ENCODE results near the gene AGT.
"Not testable (repeated sequence)": the region's sequence is repeated elsewhere in the genome, so short reads cannot be mapped to it uniquely, and the experiment has no call there.

AGT gene

DNA sequence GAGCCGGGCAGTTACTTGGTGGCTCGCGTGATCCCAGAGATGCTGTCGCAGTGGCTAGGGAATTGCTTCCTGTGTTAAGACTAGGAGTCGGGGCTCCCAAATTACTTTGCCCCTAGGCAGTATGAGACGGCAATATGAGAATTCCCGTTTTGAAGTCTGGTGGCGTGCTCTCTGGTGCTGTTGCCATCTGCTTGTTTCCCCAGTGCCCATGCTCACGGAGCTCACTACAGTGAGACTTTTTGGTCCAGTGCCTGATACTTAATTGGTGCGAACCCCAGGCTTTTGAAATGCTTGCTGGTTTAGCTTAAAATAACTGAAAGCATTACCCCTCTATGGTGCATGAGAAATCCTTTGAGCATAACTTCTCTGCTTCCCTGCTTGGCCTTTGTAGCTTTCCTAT, 22.3 kb downstream of the AGT start:
- DNase-seq (ENCODE audit: low spot score), result no peak

DNA sequence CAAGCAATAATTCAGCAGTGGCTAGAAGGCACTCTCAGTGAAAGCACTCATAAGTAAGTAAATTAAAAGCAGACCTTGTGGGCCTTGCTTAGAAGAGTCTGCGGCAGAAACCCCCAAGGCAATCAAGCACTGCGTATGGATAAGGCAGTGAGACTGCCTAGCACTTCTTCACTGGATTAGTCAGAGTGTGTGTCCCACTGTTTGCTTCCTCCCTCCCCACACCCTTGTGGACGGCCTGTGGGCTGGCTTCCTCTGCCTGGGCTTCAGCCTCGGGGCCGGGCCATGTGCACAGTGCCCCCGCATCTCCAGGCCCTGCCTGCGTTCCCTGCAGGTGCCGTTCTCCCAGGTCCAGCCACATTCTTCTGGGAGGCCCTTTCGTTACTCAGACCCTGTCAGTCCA, 23.8 kb downstream of the AGT start:
- DNase-seq (ENCODE audit: low spot score), result no peak

DNA sequence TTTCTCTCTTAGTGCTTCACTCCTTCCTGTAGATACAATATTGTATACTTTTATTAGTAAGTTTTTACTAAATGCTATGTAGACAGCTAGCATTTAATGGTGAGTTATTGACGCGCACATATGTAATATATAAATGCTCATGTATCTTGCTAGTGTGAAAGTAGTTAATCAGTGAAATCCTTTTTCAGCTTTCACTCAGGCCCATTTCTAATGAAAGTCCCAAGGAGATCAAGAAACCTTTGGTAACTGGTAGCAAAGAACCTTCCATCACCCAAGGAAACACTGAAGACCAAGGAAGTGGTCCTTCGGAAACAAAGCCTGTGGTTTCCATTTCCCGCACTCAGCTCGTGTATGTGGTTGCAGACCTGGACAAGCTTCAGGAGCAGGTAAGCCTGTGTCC, 27.2 kb downstream of the AGT start:
- DNase-seq (ENCODE audit: low spot score), result no peak

DNA sequence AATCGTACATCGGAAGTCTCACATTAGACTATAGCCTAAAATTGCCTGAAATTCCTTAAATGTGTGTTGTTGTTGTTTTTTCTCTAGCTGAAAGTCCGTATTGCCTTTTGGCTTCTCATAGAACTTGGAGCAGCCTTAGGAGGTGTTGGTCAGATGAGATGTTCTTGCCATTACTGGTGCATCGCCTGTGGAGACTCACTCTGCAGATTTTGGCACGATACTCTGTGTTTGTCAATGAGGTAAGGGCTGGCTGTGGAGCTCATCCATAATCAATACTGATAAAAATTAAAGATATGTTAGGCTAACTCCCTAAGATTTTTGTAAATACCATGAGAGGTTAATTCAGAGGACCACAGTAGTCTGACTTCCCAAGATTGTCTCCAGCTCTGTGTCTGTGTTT, 28.9 kb downstream of the AGT start:
- no peak for DNase-seq (ENCODE audit: low spot score)

DNA sequence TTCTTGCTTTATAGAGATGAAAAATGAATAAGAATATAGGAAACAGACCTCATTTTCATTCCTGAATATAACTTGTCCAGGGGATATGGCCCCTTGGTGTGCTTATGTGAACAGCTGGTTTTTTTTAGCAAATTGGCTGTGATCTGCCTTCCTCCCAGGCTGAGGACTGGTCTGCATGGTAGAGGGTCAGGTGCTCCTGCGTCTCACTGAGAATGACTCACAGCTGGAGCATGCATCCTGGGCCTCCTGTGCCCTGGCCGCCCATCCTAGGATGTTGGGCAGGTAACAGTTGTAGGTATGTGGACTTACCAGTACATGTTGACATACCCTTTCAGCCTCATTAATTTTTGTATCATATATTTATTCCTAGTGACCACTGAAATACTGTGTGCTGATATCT, 29.8 kb downstream of the AGT start:
- DNase-seq (ENCODE audit: low spot score), result no peak

DNA sequence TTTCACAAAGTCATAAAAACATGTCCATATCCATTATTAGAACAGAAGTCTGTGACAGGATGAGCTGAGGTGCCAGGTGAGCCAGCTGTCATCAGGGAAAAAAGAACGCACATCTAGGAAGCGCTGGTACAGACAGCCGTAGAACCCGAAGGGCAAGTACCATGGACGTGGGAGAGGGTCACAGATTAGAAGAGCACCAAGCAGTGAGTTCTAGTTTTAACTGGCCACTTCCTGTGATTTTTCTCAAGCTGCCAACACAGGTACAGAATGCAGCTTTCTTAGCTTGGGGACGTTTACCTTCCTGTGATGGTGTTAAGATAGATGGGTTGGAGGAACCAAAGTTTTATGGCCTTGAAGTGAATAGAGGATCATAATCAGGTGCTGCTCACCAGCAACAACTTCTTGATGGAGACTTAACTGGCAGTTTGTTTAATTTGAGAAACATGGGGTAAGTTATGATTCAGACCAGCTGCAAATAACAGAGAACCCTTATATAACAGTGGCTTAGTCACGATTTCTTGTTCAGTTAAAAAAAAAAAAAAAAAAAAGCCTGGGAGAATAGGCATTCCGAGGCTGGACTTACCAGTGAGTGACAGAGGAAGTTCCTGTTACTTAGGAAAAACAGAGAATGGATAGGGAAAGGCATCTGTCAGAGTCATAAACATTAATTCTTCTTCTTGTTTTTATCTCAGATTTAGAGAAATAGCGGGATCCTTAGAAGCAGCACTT, 30.9 kb downstream of the AGT start:
- DNase-seq (ENCODE audit: low spot score), result no peak

DNA sequence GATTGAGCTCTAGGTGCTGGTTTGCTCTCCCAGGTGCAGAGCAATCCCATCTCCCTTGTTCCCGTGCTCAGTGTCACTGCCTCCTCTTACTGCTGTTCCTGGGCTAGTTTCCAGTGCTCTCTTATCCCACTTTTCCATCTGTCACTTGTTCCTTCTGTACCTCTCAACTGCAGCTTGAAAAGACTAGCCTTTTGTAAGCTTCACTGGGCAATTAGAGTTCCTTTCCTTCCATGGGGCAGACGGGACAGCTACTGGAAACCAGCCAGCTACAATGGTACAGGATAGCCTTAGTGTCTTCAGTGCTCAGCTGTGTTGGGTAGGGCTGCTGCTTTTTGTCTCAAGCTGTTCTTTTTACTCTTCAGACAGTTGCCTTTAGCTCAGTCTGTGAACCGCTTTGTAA, 31.6 kb downstream of the AGT start:
- DNase-seq (ENCODE audit: low spot score), result no peak

DNA sequence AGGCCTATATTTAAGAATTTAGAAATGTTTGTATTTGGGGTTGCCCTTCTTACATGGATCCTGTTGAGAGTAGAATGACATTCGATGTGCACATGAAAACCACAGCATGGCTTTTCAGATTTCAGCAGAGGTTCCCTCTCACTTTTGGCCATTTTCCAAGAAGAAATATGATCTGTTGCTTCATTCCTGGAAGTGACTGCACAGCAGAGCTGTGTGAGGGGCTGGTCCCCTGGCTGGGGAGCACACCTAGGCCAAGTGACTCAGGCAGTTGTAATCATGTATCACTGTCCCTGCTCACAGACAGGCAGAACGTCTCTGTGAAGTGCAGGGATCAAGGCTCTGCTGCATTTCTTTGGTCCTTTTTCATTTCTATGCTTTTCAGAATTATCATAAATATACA, 32.3 kb downstream of the AGT start:
- no peak for DNase-seq (ENCODE audit: low spot score)

DNA sequence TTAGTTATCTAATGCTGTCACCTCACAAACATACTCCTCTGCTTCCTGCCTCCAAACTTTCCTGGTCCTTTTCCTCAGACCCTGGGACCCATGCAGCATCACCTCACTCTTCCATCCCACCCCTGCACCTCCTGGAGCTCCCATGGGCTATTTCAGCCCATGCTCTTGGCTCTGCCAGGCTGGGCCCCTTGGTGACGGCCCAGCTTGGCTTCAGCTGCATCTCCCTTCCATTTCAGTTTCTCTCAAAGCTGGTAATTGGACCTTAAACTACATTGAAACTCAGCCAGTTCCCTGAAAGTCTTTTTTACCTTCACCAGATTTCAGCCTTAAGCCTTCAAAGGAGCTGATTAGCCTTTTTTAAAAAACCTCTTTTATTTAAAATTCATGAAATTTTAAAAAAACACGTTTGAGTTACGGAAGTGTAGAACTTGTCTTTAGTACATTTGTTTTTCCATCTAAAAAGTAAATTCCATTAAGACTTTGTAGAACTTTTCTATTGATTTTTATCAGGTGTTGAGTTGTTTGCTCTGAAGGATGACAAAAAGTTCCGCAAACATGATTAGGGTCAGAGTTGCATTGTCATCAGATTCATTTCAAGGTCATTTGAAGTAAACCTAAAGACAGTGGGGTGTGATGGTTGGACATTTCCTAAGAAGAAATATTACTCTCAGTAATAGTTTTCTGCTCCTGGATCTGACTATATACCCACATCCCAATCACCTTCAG, 33.5 kb downstream of the AGT start:
- DNase-seq (ENCODE audit: low spot score), result no peak

DNA sequence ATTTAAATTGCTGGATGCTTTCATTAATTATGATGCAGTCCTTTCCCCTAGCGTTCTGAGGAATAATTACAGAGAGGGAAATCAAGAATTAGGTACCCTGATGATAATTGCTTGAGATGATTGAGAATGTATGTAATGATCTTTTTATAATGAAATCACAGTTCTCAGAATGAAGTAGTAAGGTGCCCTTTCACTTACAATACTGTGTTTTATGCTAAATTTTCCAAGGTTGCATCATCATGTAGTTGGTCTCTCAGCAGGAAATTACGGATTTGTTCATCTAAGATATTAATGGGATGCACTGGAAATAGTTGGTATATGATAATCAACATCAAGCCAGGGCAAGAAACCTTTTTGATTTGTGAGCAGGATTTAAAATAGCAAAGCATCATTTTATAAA, 34.1 kb downstream of the AGT start:
- DNase-seq (ENCODE audit: low spot score), result no peak

DNA sequence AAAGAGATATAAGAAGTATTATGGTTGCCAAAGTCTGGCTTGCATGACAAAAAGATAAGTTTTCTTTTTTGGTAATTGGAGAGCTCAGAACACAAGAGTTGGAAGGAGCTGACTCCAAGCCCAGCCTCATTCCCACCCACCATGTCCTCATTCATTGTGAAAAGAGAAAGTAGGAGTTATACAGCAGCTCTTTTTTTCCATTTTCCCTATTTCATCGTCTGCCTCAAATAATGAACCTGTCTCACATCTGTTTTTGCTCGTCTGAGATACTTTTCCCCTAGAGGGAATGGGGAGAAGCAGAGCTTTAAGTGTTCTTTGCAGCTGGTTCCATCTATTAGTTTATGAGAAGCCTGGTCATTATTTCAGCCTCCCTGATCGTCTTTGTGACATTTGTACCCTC, 34.7 kb downstream of the AGT start:
- DNase-seq (ENCODE audit: low spot score), result no peak

DNA sequence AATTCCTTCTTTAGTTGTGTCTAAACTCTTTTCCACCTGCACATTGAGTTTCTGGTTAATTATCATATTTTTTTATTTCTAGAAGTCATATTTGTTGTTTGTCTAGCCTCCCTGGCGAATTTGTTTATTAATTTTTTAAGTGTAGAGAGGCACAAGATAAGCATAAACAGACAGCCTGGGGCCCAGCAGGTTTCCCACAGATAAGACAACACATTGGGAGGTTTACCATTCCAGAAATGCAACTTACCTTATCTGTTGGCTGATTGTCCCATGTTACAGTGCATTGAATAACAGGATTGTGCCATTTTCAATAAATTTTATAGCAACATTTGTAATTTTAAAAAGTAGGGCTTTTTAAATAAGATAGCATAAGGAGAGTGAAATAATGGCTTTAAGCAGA, 36.7 kb downstream of the AGT start:
- no peak for DNase-seq (ENCODE audit: low spot score)

DNA sequence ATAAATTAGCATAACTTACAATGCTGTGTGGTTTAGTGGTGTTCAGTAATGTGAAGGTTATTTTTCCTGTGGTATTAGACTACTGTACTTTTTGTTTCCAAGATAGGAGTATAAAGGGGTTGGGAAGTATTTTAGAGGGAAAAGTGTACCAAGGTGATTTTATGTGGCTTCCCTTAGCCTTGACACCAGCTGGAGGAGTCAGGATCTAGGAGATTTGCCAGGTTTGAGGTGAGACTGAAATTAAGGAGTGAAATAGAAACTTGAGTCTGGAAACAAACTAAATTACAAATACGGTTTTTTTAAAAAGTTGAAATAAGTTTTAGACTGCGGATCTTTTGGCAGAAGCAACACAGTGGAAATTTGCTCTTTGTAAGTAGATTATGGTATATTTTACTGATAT, 39.3 kb downstream of the AGT start:
- no peak for DNase-seq (ENCODE audit: low spot score)

DNA sequence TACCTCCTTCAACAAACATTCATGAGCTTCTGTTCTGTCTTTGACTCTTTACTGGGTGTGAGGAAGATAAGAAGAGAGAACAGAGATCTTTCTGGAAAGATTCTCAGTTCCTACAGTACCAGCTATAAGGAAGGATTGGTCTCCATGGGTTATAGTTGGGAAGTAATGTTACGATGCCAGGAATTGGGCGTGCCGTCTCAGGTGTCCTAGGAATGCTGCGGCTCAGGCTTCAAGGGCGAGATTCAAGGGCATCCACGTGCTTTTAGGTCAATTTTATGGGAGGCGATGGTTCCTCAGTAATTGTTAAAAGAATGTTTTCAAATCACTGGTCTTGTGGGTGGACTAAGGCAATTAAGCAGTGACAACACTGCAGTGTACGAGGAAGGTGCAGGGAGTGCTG, 44.4 kb downstream of the AGT start:
- DNase-seq (ENCODE audit: low spot score), result no peak

DNA sequence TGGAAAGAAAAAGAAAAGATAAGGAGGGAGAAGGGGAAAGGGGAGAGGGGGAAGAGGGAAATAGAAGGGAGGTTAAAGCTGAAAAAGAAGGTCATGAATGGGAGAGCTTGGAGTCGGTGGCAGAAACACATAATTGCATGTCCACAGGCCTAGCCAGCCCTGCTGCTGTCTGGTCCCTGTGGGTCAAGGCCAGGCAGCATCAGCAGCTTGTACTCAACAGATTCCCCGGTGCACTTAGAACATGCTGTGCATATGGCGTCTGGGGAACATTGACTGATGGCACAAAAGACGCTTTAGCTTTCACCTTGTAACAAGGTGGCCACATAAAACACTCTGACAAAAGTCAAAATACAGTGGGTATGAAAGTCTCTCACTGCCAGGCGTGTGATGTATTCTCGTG, 45.7 kb downstream of the AGT start:
- no peak for DNase-seq (ENCODE audit: low spot score)

DNA sequence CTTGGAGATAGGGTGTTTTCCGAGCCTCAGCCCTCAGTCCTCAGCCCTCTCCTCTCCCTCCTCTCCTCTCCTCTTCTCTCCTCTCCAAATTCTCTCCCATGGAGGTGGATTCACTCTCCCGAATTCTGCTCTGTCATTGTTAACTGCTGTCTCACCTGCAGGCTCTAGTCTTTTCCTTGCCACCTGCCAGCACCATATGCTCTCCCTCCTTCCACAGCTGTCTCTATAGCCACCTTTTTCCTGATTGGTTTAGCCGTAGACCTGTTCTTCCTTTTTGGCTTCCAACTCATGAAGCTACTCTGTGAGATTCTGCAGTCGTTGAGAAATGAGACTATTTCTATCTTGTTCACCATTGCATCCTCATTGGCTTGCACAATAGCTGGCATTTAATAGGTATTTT, 51.9 kb downstream of the AGT start:
- DNase-seq (ENCODE audit: low spot score), result no peak

DNA sequence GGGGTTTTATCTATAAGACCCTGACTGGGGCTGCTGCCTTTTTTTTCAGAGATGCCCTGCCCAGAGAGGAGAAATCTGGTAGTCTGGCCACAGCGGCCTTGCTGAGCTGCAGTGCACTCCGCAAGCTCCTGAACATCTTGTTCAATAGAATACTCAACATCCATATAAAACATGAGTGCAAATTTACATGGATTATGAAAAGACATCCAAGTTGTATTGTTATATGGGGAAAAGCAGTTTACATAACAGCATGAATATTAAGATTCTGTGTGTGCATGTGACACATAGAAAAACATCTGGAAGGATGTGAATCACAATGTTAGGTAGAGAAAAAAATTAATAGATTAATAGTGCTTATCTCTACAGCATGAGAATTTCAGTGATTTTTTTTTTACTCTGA, 55.2 kb downstream of the AGT start:
- DNase-seq (ENCODE audit: low spot score), result no peak

DNA sequence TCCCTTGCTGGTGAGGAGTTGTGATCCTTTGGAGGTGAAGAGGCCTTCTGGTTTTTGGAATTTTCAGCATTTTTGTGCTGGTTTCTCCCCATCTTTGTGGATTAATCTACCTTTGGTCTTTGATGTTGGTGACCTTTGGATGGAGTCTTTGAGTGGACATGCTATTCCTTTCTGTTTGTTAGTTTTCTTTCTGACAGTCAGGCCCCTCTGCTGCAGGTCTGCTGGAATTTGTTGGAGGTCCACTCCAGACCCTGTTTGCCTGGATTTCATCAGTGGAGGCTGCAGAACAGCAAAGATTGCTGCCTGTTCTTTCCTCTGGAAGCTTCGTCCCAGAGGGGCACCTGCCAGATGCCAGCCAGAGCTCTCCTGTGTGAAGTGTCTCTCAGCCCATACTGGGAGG, 55.8 kb downstream of the AGT start:
- not testable (repeated sequence) for DNase-seq (ENCODE audit: low spot score)

DNA sequence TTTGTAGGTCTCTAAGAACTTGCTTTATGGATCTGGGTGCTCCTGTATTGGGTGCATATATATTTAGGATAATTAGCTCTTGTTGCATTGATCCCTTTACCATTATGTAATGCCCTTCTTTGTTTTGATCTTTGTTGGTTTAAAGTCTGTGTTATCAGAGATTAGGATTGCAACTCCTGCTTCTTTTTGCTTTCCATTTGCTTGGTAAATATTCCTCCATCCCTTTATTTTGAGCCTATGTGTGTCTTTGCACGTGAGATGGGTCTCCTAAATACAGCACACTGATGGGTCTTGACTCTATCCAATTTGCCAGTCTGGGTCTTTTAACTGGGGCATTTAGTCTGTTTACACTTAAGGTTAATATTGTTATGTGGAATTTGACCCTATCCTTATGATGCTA, 57.2 kb downstream of the AGT start:
- not testable (repeated sequence) for DNase-seq (ENCODE audit: low spot score)

All from globus pallidus (tissue), 1 donor.